Activated CD8-positive, alpha-beta memory T cell treated with anti-CD3 and anti-CD28 coated beads, Interleukin-2, amount 50 U/mL, for 1 hour (primary cell): ENCODE data around the gene WDR18.
"Not testable (repeated sequence)": the region's sequence is repeated elsewhere in the genome, so short reads cannot be mapped to it uniquely, and the experiment has no call there.

ENCODE experiments used
- DNase-seq: peaks from one replicate; pipeline ENCODE4 v3.0.0-alpha.2; 2020; ENCODE audit errors: extremely low read depth

Gene WDR18

GRCh38 chr19:1019616-1019961 is 35.4 kb downstream of the WDR18 start:
- DNase-seq: no peak

- DNase-seq: no peak
Observed at GRCh38 chr19:1019980-1020867, 36.1 kb downstream of the WDR18 start.

GRCh38 chr19:1020868-1021425 is 36.8 kb downstream of the WDR18 start, which contains the start of gene TMEM259:
TSS of gene TMEM259 (minus strand) at chr19:1021123. CDS start at chr19:1020996, 127 bp downstream.
- DNase-seq: peak; percentile 98

- DNase-seq: not testable (repeated sequence)
Observed at GRCh38 chr19:1023883-1024188, 39.7 kb downstream of the WDR18 start.

GRCh38 chr19:1025080-1025479 is 40.9 kb downstream of the WDR18 start:
- not testable (repeated sequence) for DNase-seq

- no peak for DNase-seq
Observed at GRCh38 chr19:1025960-1026782, 42.0 kb downstream of the WDR18 start, which contains the start of gene CNN2. TSS of gene CNN2 (plus strand) at chr19:1026608. CDS start at chr19:1026662, 54 bp downstream.

GRCh38 chr19:1026783-1027649 is 42.9 kb downstream of the WDR18 start:
- no peak for DNase-seq

- DNase-seq: no peak
Observed at GRCh38 chr19:1027650-1028061, 43.5 kb downstream of the WDR18 start.

GRCh38 chr19:1028062-1028926 is 44.1 kb downstream of the WDR18 start:
- no peak for DNase-seq

- no peak for DNase-seq
Observed at GRCh38 chr19:1032264-1032867, 48.2 kb downstream of the WDR18 start.

- no peak for DNase-seq
Observed at GRCh38 chr19:1035998-1036621, 52.0 kb downstream of the WDR18 start.

- no peak for DNase-seq
Observed at GRCh38 chr19:1037621-1038064, 53.5 kb downstream of the WDR18 start.

- DNase-seq: no peak
Observed at GRCh38 chr19:1038978-1039645, 55.0 kb downstream of the WDR18 start.

GRCh38 chr19:1039646-1040475 is 55.7 kb downstream of the WDR18 start, which contains the start of gene ABCA7:
TSS of gene ABCA7 (plus strand) at chr19:1040107. CDS start at chr19:1041362, 1,255 bp downstream.
- DNase-seq: peak; percentile 93

GRCh38 chr19:1040476-1041271 is 56.5 kb downstream of the WDR18 start:
- peak; percentile 68 for DNase-seq

- no peak for DNase-seq
Observed at GRCh38 chr19:1041272-1041834, 57.2 kb downstream of the WDR18 start.
